Fibroblast of lung (primary cell): Measurements from ENCODE around the gene CABLES1.

ENCODE experiments used
- CTCF ChIP-seq, 2 donors: IDR thresholded peaks in 1 of 2; conservative IDR thresholded peaks in 1 of 2; 1 replicate in 1 of 2; 2 replicates in 1 of 2; pipeline ENCODE4 v1.5.1; 2011 to 2012; ENCODE audit warnings: low read length in 2 of 2, control low read depth in 1 of 2, inconsistent platforms in 1 of 2, low read depth in 1 of 2, mild to moderate bottlenecking in 1 of 2
- EZH2 ChIP-seq: IDR thresholded peaks from 2 replicates; pipeline ENCODE4 v1.5.1; 2012; ENCODE audit warnings: low read length, control low read depth, mild to moderate bottlenecking; ENCODE audit errors: missing control alignments

GRCh38 chr18:23156134-23156533, 20.8 kb downstream of the CABLES1 start:
- TF ChIP-seq CTCF (conservative IDR thresholded peaks at IDR 0.05 in 1 of 2, IDR thresholded peaks at IDR 0.05 in 1 of 2; ENCODE audit: low read depth in 1 of 2, low read length in 2 of 2) (no peak), EZH2 (no peak)
